ENCODE measurements around the gene AP2A1. TPM values are rescaled to one million over a fixed set of nuclear protein-coding genes. Genes with fewer than 3 reads are reported as not detected.
"Not testable (repeated sequence)": the region's sequence is repeated elsewhere in the genome, so short reads cannot be mapped to it uniquely, and the experiment has no call there.

Gene AP2A1
- total RNA-seq, 4 donors from 2014 or later, result 94.2 to 142 (median 131) TPM

DNA sequence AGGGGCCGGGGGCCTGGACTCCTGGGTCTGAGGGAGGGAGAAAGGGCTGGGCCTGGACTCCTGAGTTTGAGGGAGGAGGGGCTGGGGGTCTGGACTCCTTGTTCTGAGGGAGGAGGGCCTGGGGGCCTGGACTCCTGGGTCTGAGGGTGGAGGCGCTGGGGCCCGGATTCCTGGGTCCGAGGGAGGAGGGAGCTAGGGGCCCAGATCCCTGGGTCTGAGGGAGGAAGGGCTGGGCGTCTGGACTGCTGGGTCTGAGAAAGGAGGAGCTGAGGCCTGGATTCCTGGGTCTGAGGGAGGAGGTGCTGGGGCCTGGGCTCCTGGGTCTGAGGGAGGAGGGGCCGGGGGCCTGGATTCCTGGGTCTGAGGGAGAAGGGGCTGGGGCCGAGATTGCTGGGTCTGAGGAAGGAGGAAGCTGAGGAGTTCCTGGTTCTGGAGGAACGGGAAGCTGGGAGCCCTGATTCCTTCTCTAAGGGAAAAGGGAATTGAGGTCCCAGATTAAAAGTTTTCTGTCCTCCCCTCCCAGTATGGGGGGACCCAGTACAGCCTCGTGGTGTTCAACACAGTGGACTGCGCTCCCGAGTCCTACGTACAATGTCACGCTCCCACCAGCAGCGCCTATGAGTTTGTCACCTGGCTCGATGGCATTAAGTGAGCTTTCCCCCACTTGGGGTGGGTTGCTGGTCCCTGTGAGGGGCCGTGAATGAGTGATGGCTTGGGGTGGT is 52.0 kb downstream of the AP2A1 start:
- TF ChIP-seq POLR2A (IDR thresholded peaks at IDR 0.05), result no peak
- TF ChIP-seq, protein P1, sequence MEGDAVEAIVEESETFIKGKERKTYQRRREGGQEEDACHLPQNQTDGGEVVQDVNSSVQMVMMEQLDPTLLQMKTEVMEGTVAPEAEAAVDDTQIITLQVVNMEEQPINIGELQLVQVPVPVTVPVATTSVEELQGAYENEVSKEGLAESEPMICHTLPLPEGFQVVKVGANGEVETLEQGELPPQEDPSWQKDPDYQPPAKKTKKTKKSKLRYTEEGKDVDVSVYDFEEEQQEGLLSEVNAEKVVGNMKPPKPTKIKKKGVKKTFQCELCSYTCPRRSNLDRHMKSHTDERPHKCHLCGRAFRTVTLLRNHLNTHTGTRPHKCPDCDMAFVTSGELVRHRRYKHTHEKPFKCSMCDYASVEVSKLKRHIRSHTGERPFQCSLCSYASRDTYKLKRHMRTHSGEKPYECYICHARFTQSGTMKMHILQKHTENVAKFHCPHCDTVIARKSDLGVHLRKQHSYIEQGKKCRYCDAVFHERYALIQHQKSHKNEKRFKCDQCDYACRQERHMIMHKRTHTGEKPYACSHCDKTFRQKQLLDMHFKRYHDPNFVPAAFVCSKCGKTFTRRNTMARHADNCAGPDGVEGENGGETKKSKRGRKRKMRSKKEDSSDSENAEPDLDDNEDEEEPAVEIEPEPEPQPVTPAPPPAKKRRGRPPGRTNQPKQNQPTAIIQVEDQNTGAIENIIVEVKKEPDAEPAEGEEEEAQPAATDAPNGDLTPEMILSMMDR (IDR thresholded peaks at IDR 0.05 in 4 of 5, conservative IDR thresholded peaks at IDR 0.05 in 1 of 5), result no peak
- Histone ChIP-seq H3K27me3 (no peaks in the 10 kb centered on the region), H3K9me3 (no peaks in the 10 kb centered on the region), H3K36me3 (peaks cover 0 to 22% of the 10 kb centered on the region in 2 donors), H3K4me1 (peaks cover 17 to 22% of the 10 kb centered on the region in 2 donors), H3K27ac (peak overlapping the region; percentile 94 to 99 (median 97)), H3K4me3 (peak overlapping the region; percentile 78 to 96 (median 86))
- intact Hi-C loops (cut with DNase I; ENCODE audit: low total_unique reads) (loop anchor here (10.0 kb wide), 1 partner anchor 824 kb away; the partner anchor contains the start of genes GYS1 and RUVBL2), in situ Hi-C loops (cut with MboI; ENCODE audit: low sequenced_read_pairs in 4 of 4) (loop anchor here in 2 of 4 donors (10.0 kb wide), 1 partner anchor 56 kb away; the partner anchor contains the start of genes AKT1S1 (in 2 of the 2) and TBC1D17 (in 2 of the 2))
- DNase-seq (no peak), ATAC-seq (no peak)

DNA sequence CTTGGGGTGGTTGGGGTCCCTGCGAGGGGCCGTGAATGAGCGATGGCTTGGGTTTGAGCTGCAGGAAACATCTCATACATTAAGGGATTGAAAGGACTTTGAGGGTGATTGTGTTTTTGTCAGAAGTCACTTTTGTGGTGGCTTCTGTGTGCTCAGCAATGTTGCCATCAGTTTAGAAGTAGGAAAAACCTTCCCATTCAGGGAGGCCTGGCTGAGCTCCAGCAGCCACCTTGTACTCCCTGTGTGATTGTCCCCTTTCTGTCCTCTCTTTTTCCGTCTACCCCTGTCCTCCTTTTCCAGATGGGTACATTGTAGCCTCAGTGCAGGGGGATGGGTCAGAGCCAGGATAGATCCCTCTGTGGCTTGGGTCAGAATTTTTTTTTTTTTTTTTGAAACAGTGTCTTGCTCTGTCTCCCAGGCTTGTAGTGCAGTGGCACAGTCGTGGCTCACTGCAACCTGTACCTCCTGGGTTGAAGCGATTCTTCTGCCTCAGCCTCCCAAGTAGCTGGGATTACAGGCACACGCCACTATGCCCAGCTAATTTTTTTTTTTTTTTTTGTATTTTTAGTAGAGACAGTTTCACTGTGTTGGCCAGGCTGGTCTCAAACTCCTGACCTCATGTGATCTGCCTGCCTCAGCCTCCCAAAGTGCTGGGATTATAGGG is 52.8 kb downstream of the AP2A1 start:
- in situ Hi-C loops (cut with MboI; ENCODE audit: low sequenced_read_pairs in 4 of 4), result loop anchor here in 2 of 4 donors (10.0 kb wide), 1 partner anchor 55 kb away; the partner anchor contains the start of genes AKT1S1 (in 2 of the 2) and TBC1D17 (in 2 of the 2)
- H3K27me3 ChIP-seq, H3K9me3 ChIP-seq, ATAC-seq, DNase-seq: not testable (repeated sequence)
- Histone ChIP-seq H3K27ac (peak overlapping the region; percentile 94 to 99 (median 97)), H3K36me3 (peaks cover 0 to 26% of the 10 kb centered on the region in 2 donors), H3K4me3 (peak overlapping the region in 3 of 4 donors; percentile 78 to 96 (median 90)), H3K4me1 (peaks cover 17 to 18% of the 10 kb centered on the region in 2 donors)
- intact Hi-C loops (cut with DNase I; ENCODE audit: low total_unique reads), result loop anchor here (10.0 kb wide), 1 partner anchor 825 kb away; the partner anchor contains the start of genes GYS1 and RUVBL2

DNA sequence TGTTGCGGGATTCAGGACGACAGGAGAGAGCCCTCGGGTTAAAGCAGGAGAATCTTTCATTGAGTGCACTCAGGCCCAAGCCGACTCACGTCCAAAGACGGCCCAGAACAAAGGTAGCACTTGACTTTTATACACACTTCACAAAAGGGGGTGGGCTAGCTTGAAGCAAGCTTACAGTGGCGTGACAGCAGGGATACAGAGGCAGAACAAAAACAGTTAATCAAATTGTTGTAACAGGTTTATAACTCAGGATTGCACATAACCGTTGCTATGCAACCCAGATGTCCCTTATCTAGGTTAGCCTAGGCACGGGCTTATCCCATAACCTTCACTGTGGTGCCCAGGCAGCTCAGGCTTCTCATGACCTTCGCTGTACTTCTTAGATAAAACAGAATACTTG is 53.3 kb downstream of the AP2A1 start:
- ATAC-seq, result no peak
- Histone ChIP-seq H3K36me3 (peaks cover 0 to 26% of the 10 kb centered on the region in 2 donors), H3K4me3 (no peak overlapping the region), H3K9me3 (no peaks in the 10 kb centered on the region), H3K27ac (peak overlapping the region; percentile 94 to 99 (median 97)), H3K4me1 (peaks cover 17 to 18% of the 10 kb centered on the region in 2 donors), H3K27me3 (no peaks in the 10 kb centered on the region)
- intact Hi-C loops (cut with DNase I; ENCODE audit: low total_unique reads), result no loop called here
- no peak for DNase-seq
- no peak for TF ChIP-seq POLR2A (IDR thresholded peaks at IDR 0.05)
- TF ChIP-seq, protein P1 (IDR thresholded peaks at IDR 0.05 in 4 of 5, conservative IDR thresholded peaks at IDR 0.05 in 1 of 5), result no peak
- in situ Hi-C loops (cut with MboI; ENCODE audit: low sequenced_read_pairs in 4 of 4), result no loop called here

DNA sequence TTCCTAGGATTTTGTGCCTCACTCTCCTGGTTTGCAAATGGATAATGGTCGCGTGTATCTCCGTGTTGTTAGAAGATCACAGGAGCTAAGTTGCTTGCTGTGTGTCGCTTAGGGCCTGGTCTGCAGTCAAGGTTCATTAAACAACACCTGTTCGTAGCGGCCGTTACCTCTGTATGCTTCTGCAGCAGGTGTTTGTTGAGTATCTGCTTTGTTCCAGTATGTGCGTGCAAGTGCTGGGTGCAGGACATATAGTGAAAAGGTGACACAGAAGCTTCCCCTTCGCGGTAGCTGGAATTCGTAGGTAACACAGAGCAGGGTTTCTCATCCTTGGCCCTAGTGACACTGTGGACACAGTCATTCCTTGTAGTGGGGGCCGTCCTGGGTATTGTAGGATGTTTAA is 56.7 kb downstream of the AP2A1 start:
- H3K9me3 ChIP-seq, result no peaks in the 10 kb centered on the region
- TF ChIP-seq POLR2A (IDR thresholded peaks at IDR 0.05), result no peak
- TF ChIP-seq, protein P1 (IDR thresholded peaks at IDR 0.05 in 4 of 5, conservative IDR thresholded peaks at IDR 0.05 in 1 of 5), result no peak
- H3K4me3 ChIP-seq, result no peak overlapping the region
- H3K36me3 ChIP-seq, result peaks cover 0 to 26% of the 10 kb centered on the region in 2 donors
- intact Hi-C loops (cut with DNase I; ENCODE audit: low total_unique reads) (no loop called here), in situ Hi-C loops (cut with MboI; ENCODE audit: low sequenced_read_pairs in 4 of 4) (no loop called here)
- H3K27me3 ChIP-seq, result no peaks in the 10 kb centered on the region
- H3K27ac ChIP-seq, result peak overlapping the region in 1 of 4 donors; percentile 23
- DNase-seq, result no peak
- ATAC-seq, result no peak
- peaks cover 12 to 31% of the 10 kb centered on the region in 2 donors for H3K4me1 ChIP-seq

DNA sequence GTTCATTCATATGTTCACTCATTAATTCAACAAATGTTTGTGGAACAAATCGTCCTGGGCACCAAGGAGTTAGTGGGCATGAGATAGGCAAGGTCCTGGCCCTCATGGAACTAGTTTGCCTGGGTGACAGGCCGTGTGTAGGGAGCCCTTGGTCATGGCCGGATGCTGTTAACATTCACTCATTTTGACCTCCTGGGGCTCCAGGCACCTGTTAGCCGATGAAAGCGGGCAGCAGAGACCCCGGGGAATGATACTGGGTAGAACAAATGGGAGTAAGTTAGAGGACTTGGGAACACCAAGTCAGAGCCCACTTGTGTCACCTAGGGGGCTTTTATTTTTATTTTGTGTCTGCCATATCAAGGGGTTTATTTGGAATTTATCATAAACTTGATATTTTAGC is 57.9 kb downstream of the AP2A1 start:
- in situ Hi-C loops (cut with MboI; ENCODE audit: low sequenced_read_pairs in 4 of 4) (no loop called here), intact Hi-C loops (cut with DNase I; ENCODE audit: low total_unique reads) (no loop called here)
- H3K36me3 ChIP-seq, result peaks cover 0 to 26% of the 10 kb centered on the region in 2 donors

More for the DNA sequence above, 57.9 kb downstream of the AP2A1 start:
- Histone ChIP-seq H3K9me3 (no peaks in the 10 kb centered on the region), H3K4me3 (no peak overlapping the region), H3K27me3 (no peaks in the 10 kb centered on the region), H3K4me1 (peaks cover 11 to 33% of the 10 kb centered on the region in 2 donors), H3K27ac (peak overlapping the region in 2 of 4 donors; percentile 22 to 96)
- ATAC-seq (no peak), DNase-seq (no peak)
- no peak for TF ChIP-seq POLR2A (IDR thresholded peaks at IDR 0.05)
- TF ChIP-seq, protein P1 (IDR thresholded peaks at IDR 0.05 in 4 of 5, conservative IDR thresholded peaks at IDR 0.05 in 1 of 5), result no peak
